ENCODE results near the gene DEXI.

- TF ChIP-seq EZH2 (IDR thresholded peaks at IDR 0.05; ENCODE audit: insufficient read depth, poor library complexity, severe bottlenecking) (no peak), EZH2phosphoT487 (IDR thresholded peaks at IDR 0.05; ENCODE audit: insufficient read depth, low read depth) (no peak)
These were observed 34.4 kb upstream of the DEXI start for GRCh38 chr16:10976634-10977033.

Measured in GM23248 (cell line).